Esophagus (tissue), 2 donors: ENCODE results near the gene CRTC1. TPM values are rescaled to one million over a fixed set of nuclear protein-coding genes. Genes with fewer than 3 reads are reported as not detected.
"Not testable (repeated sequence)": the region's sequence is repeated elsewhere in the genome, so short reads cannot be mapped to it uniquely, and the experiment has no call there.

Experiments used
- H3K27ac ChIP-seq, 2 donors: one replicate each; pipeline ENCODE4 v1.5.1; 2013; ENCODE audit warnings: low read depth in 2 of 2, mild to moderate bottlenecking in 2 of 2, inconsistent platforms in 1 of 2, low read length in 1 of 2, moderate library complexity in 1 of 2
- H3K27me3 ChIP-seq, 2 donors: one replicate each; pipeline ENCODE4 v1.6.1; 2013; ENCODE audit warnings: low read length in 2 of 2, control low read depth in 1 of 2, mild to moderate bottlenecking in 1 of 2; ENCODE audit not compliant: insufficient read depth in 2 of 2, control insufficient read depth in 1 of 2
- H3K36me3 ChIP-seq, 2 donors: one replicate each; pipeline ENCODE4 v1.6.1; 2013; ENCODE audit warnings: low read length in 1 of 2; ENCODE audit not compliant: control insufficient read depth in 2 of 2, insufficient read depth in 2 of 2
- H3K4me1 ChIP-seq, 2 donors: one replicate each; pipeline ENCODE4 v1.6.1; 2013; ENCODE audit warnings: low read length in 1 of 2; ENCODE audit not compliant: control insufficient read depth in 2 of 2, insufficient read depth in 2 of 2
- H3K4me3 ChIP-seq, 2 donors: one replicate each; pipeline ENCODE4 v1.5.1; 2013; ENCODE audit warnings: low read length in 2 of 2, mild to moderate bottlenecking in 2 of 2, low read depth in 1 of 2, moderate library complexity in 1 of 2
- H3K9me3 ChIP-seq, 2 donors: one replicate each; pipeline ENCODE4 v1.6.1; 2013; ENCODE audit warnings: mild to moderate bottlenecking in 2 of 2, low read depth in 1 of 2, low read length in 1 of 2, moderate library complexity in 1 of 2; ENCODE audit not compliant: control insufficient read depth in 2 of 2, insufficient read depth in 1 of 2
- WGBS, 2 donors: extraction: QIAGEN DNeasy Blood & Tissue Kit; methylation state at CpG; one replicate each; pipeline ENCODE4 v1.1.7; 2013; 5-methylcytosine and 5-hydroxymethylcytosine counted together
- polyA plus RNA-seq, 2 donors: library from polyadenylated mRNA; stranded (reverse); fragments of 200-250 nt; gene quantifications; one replicate each; pipeline ENCODE4 v1.2.3, GENCODE V29; 2013
- donor health status: healthy with polysubstance abuse.
- donor health status: Bipolar disorder and iron deficiency.

Gene CRTC1
- polyA plus RNA-seq, 2 donors = 2.1 to 4.0 TPM

DNA sequence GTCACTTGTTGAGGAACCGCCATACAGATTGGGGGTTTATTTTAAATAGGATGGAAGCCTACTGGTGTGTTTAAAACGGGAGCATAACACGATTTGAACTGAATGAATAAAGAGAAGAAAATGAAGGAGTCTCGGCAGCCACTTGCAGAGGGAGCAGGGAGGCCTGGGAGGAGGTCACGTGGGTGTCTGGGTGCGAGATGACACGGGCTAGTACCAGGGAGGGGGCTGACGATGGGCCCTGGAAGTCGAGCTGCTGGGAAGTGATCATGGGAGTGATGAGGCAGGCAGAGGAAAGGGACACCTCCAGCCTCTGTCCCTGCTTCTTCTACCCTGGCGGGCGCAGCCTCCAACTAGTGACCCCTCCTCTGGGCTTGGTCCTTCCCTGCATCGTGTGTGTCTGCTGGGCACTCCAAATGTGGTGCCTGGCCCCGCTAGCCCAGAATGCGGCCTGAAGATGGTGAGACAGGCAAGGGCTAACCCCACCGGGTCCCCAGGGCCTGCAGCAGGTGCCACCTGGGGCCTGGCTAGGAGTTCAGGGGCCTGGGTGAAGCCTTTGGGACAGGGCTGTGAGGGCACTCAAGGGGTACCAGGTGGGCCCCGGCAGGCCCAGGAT, 35.5 kb downstream of the CRTC1 start:
- Histone ChIP-seq H3K9me3 (no peaks in the 10 kb centered on the region), H3K4me1 (no peaks in the 10 kb centered on the region), H3K27ac (no peak overlapping the region), H3K27me3 (no peaks in the 10 kb centered on the region), H3K36me3 (no peaks in the 10 kb centered on the region), H3K4me3 (no peak overlapping the region)
- 84 to 85% methylated on average over 14 to 16 of the region's 16 CpGs for WGBS, 2 donors

DNA sequence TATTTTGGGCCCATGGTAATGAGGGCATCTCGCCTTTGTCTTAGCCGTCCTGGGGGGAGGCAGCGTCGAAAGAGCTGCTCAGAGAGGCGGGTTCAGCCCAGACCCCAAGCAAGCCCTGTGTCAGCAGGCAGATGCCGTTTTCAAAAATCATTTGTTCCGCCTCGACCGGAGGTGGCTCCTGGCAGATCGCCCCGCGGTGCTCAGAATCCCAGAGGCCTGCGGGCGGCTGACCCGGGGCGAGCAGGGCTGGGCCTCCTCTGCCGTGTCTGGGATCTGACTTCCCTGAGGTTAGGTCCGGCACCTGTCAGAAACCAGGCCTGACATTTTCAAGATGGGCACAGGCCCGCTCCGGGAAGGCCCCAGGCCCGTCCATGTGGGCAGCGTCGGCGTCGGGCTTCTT, 36.1 kb downstream of the CRTC1 start:
- 80 to 86% methylated on average over 25 of the region's 25 CpGs for WGBS, 2 donors
- Histone ChIP-seq H3K9me3 (no peaks in the 10 kb centered on the region), H3K4me3 (no peak overlapping the region), H3K36me3 (no peaks in the 10 kb centered on the region), H3K27ac (no peak overlapping the region), H3K4me1 (no peaks in the 10 kb centered on the region), H3K27me3 (no peaks in the 10 kb centered on the region)

DNA sequence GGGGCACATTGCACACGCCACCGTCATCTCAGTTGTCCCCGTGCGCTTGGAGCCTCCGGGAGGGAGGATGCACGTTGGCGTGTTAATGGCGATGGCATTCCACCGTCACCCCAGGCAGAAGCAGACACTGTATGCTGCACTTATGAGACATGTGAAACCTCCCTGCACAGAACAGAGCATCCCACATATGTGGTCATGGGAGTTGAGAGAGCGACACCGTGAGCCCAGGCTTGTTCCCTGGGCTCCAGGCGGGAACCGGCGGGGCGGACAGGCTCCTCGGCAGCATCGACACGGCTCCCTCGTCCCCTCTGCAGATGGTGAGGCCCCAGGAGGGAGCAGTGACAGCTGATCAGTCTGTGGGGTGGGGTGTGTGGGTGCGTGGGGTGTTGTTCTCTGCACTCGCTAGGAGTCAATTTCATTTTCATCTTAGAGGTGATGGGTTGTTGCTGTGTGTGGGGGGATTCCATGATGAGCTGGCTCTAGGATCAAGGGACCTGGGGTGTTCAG, 40.4 kb downstream of the CRTC1 start:
- WGBS, 2 donors = 88 to 91% methylated on average over 21 of the region's 21 CpGs
- no peaks in the 10 kb centered on the region for H3K27me3 ChIP-seq
- H3K27ac ChIP-seq = no peak overlapping the region
- no peak overlapping the region for H3K4me3 ChIP-seq
- H3K36me3 ChIP-seq = no peaks in the 10 kb centered on the region
- no peaks in the 10 kb centered on the region for H3K9me3 ChIP-seq
- H3K4me1 ChIP-seq = no peaks in the 10 kb centered on the region

DNA sequence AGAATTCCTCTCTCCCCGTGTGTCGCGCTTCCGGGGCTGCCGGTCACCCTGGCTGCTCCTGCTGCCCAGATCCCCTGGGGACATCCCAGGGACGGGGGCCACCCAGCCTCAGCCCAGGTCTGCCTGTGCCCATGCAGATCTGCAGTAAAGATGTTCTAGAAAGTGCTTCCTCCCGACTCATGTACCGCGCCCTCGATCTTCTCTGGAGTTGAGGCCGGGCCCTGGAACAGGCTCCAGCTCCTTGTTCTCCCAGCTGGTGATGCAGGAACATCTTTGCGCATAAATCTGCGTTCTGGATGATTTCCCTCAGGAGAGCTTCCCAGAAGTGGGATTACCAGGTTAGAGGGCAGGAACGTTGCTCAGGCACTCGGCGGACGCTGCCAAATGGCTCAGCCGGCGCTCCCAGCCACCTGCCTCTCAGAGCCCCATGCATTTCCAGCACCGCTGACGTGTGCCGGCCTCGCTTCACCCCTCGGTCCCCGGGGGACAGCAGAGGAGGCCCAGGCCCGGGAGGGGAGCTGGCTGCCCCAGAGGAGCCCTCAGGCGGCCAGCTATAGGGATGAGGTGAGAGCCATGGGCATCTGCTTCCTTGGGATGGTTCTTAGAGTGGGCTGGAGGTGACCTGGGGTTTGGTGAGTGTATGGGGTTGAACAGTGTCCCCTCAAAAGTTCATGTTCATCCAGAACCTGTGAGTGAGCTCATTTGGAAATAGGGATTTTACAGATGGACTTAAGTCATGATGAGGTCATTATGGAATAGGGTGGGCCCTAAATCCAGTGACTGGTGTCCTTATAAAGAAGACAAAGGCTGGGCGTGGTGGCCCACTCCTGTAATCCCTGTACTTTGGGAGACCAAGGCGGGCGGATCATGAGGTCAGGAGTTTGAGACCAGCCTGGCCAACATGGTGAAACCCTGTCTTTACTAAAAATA, 42.6 kb downstream of the CRTC1 start:
- Histone ChIP-seq H3K36me3 (no peaks in the 10 kb centered on the region), H3K27ac (peak overlapping the region in 1 of 2 donors; percentile 22)
- whole genome bisulfite sequencing, 2 donors = 83 to 84% methylated on average over 30 of the region's 30 CpGs

DNA sequence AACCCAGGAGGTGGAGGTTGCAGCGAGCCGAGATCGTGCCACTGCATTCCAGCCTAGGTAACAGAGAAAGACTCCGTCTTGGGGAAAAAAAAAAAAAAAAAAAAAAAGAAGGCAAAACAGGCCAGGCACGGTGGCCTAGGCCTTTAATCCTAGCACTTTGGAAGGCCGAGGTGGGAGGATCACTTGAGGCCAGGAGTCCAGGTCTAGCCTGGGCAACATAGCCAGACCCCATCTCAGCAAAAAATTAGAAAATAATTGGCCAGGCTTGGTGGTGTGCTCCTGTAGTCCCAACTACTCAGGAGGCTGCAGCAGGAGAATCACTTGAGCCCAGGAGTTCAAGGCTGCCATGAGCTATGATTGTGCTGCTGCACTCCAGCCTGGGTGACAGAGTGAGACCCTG, 43.4 kb downstream of the CRTC1 start:
- no peak overlapping the region for H3K4me3 ChIP-seq
- H3K36me3 ChIP-seq = peaks cover 0 to 1% of the 10 kb centered on the region in 2 donors
- H3K27ac ChIP-seq = no peak overlapping the region
- no peaks in the 10 kb centered on the region for H3K4me1 ChIP-seq
- WGBS, 2 donors = 79 to 83% methylated on average over 6 of the region's 6 CpGs
- no peaks in the 10 kb centered on the region for H3K9me3 ChIP-seq
- H3K27me3 ChIP-seq = no peaks in the 10 kb centered on the region

More for the DNA sequence above, 42.6 kb downstream of the CRTC1 start:
- no peak overlapping the region for H3K4me3 ChIP-seq
- no peaks in the 10 kb centered on the region for H3K27me3 ChIP-seq
- H3K4me1 ChIP-seq = no peaks in the 10 kb centered on the region
- no peaks in the 10 kb centered on the region for H3K9me3 ChIP-seq

DNA sequence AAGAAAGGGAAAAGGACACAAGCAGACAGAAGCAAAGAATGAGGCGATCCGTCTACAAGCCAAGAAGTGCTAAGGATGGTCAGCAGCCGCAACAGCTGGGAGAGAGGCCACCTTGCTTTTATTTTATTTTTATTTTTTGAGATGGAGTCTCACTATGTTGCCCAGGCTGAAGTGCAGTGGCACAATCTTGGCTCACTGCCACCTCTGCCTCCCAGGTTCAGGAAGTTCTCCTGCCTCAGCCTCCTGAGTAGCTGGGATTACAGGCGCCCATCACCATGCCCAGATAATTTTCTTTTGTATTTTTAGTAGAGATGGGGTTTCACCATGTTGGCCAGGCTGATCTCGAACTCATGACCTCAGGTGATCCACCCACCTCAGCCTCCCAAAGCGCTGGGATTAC, 44.1 kb downstream of the CRTC1 start:
- not testable (repeated sequence) for H3K4me1 ChIP-seq, H3K4me3 ChIP-seq, H3K27ac ChIP-seq, H3K9me3 ChIP-seq, H3K27me3 ChIP-seq, H3K36me3 ChIP-seq
- WGBS, 2 donors = 92 to 93% methylated on average over 6 of the region's 6 CpGs

DNA sequence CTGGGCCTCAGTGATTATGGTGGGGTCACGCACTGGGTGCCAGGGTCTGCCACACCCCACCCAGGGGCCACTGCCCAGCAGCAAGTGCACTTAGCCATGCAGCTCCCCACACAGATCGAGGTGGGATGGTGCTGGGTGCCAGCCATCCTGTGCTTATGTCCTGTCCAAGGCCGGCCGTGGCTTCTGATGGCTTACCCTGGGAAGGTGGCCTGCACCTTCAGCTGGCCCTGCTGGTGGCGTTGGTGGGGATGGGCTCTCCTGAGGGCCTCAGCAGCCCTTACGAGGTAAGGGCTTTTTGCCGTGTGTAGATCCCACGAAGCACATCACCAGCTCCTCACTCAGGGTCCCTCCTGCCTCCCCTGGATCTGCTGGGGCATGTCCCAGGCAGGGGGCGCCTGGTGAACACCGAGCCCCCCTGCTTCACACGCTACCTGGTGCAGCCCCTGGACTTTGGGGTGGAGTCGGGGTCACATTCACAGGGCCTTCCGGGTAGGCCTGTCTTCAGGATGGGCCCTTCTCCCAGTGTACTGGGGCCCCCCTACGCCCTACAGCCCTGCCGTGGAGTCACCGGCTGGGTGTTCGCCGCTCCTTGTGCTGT, 46.6 kb downstream of the CRTC1 start:
- Histone ChIP-seq H3K36me3 (peaks cover 0 to 1% of the 10 kb centered on the region in 2 donors), H3K4me1 (no peaks in the 10 kb centered on the region), H3K9me3 (no peaks in the 10 kb centered on the region), H3K4me3 (no peak overlapping the region), H3K27me3 (no peaks in the 10 kb centered on the region), H3K27ac (no peak overlapping the region)
- WGBS, 2 donors = 94 to 95% methylated on average over 18 of the region's 18 CpGs

DNA sequence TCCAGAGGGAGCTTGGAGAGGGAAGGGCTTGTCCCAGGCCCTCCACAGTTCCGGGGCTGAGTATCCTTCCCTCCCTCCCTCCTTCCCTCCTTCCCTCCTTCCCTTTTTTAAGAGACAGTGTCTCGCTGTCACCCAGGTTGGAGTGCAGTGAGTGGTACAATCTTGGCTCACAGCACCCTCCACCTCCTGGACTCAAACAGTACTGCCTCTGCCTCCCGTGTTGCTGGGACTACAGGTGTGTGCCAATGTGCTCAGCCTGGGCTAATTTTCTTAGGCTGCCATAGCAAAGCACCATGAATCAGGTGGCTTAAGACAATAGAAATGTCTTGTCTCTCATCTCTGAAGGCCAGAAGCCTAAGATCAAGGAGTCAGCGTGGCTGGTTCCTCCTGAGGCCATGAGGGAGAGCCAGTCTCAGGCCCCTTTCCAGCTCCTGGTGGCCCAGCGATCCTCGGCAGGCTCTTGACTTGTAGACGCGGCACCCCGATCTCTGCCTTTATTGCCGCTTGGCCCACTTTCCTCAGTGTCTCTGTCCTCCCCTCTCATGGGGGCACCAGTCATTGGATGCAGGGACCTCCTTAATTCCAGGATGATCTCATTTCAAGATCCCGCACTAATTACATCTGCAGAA, 47.5 kb downstream of the CRTC1 start:
- no peak overlapping the region for H3K4me3 ChIP-seq
- H3K4me1 ChIP-seq = no peaks in the 10 kb centered on the region
- H3K36me3 ChIP-seq = peaks cover 0 to 1% of the 10 kb centered on the region in 2 donors
- H3K9me3 ChIP-seq = no peaks in the 10 kb centered on the region
- WGBS, 2 donors = 93 to 94% methylated on average over 11 of the region's 11 CpGs
- H3K27me3 ChIP-seq = no peaks in the 10 kb centered on the region
- H3K27ac ChIP-seq = no peak overlapping the region

DNA sequence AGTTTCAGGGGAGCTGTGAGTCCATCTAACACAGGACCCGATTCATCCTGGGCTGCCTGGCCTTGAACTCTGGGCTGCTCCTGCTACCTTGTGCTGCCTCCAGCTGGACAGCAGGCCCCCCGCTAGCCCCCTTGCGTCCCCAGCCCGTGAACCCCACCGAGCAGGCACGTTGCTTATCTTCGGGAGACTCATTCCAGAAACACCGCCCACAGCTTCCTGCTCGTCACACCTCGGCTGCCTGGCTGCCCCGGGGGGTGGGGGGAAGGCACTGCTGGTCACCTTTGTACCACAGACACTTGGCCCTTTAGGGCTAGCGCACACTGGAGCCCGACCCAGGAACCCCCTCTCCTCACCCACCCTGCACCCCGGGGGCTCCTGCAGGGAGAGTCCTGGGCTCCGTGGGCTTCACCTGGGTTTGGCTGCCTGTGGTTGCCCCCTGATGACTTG, 48.1 kb downstream of the CRTC1 start:
- Histone ChIP-seq H3K27ac (no peak overlapping the region), H3K9me3 (no peaks in the 10 kb centered on the region), H3K36me3 (peaks cover 0 to 1% of the 10 kb centered on the region in 2 donors), H3K27me3 (no peaks in the 10 kb centered on the region), H3K4me1 (peaks cover 0 to 2% of the 10 kb centered on the region in 2 donors), H3K4me3 (no peak overlapping the region)
- WGBS, 2 donors = 57 to 68% methylated on average over 15 of the region's 15 CpGs
